GM08714 (cell line): ENCODE data around the gene SLC12A4.

Experiments used
- H3K4me3 ChIP-seq: fragments of 200-500 bp; sonication (Bioruptor generic); 2 replicates; pipeline ENCODE4 v1.5.1; 2014; ENCODE audit warnings: mild to moderate bottlenecking, low read length, inconsistent platforms
- ZNF274 ChIP-seq: IDR thresholded peaks from 2 replicates; pipeline ENCODE4 v1.6.1; 2012; ENCODE audit warnings: mild to moderate bottlenecking, low read depth, low read length

SLC12A4 gene

DNA sequence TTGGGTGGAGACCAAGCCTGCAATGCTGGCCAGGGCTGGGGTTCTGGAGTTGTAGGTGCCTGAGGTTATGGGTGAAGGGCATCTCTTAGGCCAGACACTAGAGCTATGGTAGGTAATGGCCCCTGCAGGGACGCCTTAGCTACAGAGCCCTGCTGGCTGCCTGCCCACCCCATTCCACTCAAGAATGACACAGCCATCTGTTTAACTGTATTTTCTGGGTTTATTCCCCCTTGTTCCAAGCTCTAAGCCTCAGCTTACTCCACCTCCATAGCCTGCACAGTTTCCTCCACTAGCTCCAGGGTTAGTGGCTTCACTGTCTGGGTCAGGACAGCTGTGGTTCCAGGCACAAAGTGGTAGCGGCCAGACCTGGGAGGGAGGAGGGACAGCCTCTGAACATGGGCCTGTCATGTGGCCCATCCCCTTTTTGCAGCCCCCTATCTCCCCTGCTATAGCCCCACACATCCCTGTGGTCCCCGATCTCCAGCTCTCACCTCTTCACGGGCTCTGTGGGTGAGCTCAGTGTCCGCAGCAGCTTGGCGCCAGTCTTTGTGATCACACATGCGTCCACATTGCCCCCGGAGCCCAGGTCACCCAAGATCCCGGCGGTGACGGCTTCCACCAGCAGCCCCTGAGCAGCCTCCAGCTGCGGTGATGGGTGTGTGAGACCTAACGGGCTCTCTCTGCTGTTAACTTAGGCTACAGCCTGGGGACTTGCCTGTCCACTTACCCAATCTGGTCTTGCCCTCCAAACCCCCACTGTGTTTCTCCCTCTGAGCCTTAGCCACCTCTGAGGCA is 33.9 kb downstream of the SLC12A4 start:
- H3K4me3 ChIP-seq, result no peak overlapping the region
- TF ChIP-seq ZNF274, result no peak

DNA sequence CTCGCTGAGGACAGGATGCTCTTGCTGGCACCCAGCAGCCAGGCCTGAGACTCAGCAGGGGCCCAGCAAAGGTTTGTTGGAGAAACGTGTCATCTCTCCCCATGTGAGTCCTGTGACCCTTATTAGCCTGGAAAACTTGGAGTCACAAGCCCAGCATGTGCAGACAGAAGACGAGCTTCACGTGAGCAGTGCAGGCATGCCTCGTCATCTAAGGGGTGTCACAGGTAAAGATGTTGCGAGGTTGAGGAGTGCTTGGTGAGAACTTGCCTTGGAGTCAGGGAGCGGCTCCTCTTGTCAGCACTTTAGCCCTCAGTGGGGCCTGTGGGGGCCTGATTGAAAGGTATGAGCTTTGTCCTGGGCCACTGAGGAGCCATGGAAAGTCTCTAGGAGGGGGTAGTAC is 34.6 kb downstream of the SLC12A4 start:
- no peak overlapping the region for H3K4me3 ChIP-seq
- no peak for TF ChIP-seq ZNF274

GRCh38 chr16:67932462-67932840 is 36.0 kb downstream of the SLC12A4 start:
- H3K4me3 ChIP-seq, result no peak overlapping the region
- no peak for TF ChIP-seq ZNF274

GRCh38 chr16:67931712-67932461 is 36.5 kb downstream of the SLC12A4 start, which contains the start of gene CTRL:
Gene CTRL, minus strand, starts transcription at chr16:67931862. Its CDS starts 10 bp downstream, at chr16:67931852.
- TF ChIP-seq ZNF274, result no peak
- H3K4me3 ChIP-seq, result no peak within 1 kb of the TSS

DNA sequence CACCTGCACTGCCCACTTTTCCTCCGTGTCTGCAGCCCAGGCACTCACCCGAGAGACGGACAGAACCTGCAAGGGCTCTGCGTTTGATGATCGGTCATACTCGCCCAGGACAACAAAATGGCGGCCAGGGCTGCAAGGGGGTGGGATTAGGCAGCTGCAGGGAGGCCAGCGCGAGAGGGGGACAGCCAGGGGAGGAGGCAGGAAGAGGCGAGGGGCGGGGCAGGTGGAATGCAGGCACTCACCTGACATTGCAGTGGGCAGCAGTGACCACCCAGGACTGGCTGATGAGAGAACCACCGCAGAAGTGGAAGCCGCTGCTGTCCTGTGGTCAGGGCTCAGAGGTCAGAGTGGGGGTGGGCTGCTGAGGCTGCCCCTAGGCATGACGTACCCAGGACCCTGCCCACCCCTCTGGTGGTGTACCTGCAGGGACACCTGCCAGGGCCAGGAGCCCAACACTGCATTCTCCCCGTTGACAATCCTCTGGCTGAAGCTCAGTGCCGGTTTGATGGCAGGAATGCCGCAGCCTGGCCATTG is 37.7 kb downstream of the SLC12A4 start:
- TF ChIP-seq ZNF274, result no peak
- no peak overlapping the region for H3K4me3 ChIP-seq

DNA sequence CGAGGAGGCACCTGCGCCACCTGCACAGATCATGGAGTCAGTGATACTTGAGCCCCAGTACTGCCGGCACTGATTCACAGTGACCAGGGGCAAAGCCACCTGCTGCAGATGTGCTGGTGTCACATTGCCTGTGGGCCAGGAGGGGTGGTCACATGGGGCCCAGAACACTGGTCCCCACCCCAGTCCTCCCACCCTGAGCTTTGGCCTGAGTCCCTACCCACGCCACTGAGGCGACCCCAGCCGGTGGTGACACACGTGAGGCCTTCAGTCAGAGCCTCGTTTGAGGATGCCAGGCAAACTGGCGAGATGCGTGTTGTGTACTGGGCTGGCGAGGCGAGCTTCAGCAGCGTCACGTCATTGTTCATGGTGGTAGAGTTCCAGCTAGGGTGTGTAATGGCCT is 38.2 kb downstream of the SLC12A4 start:
- no peak for TF ChIP-seq ZNF274
- H3K4me3 ChIP-seq, result no peak overlapping the region

- no peak for TF ChIP-seq ZNF274
- H3K4me3 ChIP-seq, result no peak overlapping the region
These were observed 39.7 kb downstream of the SLC12A4 start for GRCh38 chr16:67928561-67929364.

GRCh38 chr16:67928147-67928546 is 40.3 kb downstream of the SLC12A4 start:
- TF ChIP-seq ZNF274, result no peak
- no peak overlapping the region for H3K4me3 ChIP-seq

DNA sequence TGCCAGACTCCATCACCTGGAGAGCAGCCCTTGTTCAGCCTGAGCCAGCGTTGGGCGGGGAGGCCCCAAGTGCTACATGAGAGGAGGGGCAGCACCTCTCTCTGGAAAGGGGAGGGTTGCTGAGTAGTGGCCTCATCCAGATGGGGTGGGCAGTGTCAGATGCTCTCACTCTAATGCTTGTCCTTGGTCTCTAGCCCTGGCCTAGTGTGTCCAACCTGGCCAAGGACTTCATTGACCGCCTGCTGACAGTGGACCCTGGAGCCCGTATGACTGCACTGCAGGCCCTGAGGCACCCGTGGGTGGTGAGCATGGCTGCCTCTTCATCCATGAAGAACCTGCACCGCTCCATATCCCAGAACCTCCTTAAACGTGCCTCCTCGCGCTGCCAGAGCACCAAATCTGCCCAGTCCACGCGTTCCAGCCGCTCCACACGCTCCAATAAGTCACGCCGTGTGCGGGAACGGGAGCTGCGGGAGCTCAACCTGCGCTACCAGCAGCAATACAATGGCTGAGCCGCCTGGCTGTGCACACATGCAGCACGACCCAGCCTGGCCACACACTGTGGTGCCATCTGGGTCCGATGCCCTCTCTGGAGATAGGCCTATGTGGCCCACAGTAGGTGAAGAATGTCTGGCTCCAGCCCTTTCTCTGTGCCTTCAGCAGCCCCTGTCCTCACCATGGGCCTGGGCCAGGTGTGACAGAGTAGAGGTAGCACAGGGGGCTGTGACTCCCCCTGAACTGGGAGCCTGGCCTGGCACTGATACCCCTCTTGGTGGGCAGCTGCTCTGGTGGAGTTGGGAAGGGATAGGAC is 41.1 kb downstream of the SLC12A4 start:
- no peak for TF ChIP-seq ZNF274
- H3K4me3 ChIP-seq, result no peak overlapping the region

DNA sequence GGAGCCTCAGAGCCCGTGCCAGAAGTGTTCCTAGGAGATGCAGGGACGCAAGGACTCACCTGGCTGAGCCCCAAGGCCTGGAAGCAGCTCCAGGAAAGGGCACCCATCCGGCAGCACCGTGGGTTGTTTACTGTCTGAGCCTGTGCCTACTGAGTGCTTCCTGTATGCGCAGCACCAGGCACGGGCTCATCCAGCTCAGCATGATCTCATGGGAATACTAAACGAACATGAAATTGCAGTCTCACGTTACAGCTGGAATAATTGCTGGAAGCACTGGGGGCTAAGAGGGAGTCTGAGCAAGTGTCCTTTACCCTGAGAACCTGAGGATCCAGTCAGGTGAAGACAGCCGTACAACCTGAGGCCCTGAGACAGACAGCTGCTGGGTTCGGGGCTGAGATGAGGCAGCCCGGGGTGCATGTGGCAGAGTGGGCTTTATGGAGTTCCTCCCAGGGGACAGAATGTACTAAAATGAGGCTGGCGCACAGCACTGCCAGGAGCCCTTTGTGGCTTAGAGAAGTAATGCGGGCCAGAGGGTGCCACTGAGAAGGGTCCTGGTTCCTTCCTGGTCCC is 42.2 kb downstream of the SLC12A4 start:
- no peak overlapping the region for H3K4me3 ChIP-seq
- TF ChIP-seq ZNF274, result no peak

DNA sequence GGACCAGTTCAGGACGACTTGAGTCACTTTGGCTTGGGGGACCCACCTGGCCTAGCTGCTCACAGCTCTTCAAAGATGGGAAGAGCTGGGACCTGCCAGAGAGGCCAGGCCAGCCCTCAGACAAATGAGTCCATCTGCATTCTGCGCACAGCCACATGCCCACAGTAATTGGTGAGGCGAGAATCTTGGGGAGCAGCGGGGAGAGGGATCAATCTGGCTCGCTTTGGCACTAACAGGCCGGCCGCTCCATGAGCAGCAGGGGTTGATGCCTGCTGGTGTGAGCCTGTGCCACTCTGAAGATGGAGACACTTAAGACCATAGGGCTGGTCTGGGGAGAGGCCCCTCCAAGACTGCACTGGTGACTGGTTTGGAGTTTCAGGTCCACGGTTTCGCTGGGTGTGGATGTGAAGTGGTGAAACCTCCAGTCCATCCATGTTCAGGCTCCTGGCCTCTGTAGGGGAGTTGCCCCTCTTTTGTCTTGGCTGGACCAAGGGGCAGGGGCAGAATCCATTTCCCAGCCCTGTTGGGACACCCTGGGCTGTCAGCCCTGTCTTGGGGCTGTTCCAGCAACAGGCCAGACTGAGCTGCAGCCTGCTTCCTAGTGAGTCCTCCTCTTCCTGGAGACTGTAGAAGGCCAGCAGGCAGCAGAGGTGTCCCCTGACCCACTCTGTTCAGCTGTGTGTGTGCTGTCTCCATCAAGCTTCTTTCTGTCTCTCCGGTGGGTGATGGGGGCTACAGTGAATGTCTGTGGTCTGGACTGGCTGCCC is 44.1 kb downstream of the SLC12A4 start:
- TF ChIP-seq ZNF274, result no peak

GRCh38 chr16:67923414-67924116 is 44.9 kb downstream of the SLC12A4 start:
- H3K4me3 ChIP-seq, result no peak overlapping the region
- no peak for TF ChIP-seq ZNF274

More for the DNA sequence above, 44.1 kb downstream of the SLC12A4 start:
- H3K4me3 ChIP-seq, result no peak overlapping the region
